ENCODE results near the gene IGF1R.

GRCh38 chr15:98694161-98694560 lies 45.8 kb downstream of the IGF1R start:
- TF ChIP-seq SRF (IDR thresholded peaks at IDR 0.05; ENCODE audit: low read depth, low read length): no peak
- no peak for TF ChIP-seq SIN3A (conservative IDR thresholded peaks at IDR 0.05 in 1 of 2, IDR thresholded peaks at IDR 0.05 in 1 of 2; ENCODE audit: low read depth in 1 of 2, low read length in 2 of 2)
- TF ChIP-seq, protein P1, sequence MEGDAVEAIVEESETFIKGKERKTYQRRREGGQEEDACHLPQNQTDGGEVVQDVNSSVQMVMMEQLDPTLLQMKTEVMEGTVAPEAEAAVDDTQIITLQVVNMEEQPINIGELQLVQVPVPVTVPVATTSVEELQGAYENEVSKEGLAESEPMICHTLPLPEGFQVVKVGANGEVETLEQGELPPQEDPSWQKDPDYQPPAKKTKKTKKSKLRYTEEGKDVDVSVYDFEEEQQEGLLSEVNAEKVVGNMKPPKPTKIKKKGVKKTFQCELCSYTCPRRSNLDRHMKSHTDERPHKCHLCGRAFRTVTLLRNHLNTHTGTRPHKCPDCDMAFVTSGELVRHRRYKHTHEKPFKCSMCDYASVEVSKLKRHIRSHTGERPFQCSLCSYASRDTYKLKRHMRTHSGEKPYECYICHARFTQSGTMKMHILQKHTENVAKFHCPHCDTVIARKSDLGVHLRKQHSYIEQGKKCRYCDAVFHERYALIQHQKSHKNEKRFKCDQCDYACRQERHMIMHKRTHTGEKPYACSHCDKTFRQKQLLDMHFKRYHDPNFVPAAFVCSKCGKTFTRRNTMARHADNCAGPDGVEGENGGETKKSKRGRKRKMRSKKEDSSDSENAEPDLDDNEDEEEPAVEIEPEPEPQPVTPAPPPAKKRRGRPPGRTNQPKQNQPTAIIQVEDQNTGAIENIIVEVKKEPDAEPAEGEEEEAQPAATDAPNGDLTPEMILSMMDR (IDR thresholded peaks at IDR 0.05; ENCODE audit: control extremely low read depth in 1 of 3, insufficient read depth in 1 of 3, low read depth in 1 of 3, low read length in 3 of 3): no peak
- no peak for TF ChIP-seq ZNF274 (IDR thresholded peaks at IDR 0.05; ENCODE audit: borderline replicate concordance, extremely low read depth, low read length)
- TF ChIP-seq TAF1 (IDR thresholded peaks at IDR 0.05; ENCODE audit: low read depth, low read length): no peak
